Fibroblast of skin of right biceps (primary cell): ENCODE data around the gene SIRT7.
A peak's percentile ranks its signal among the peaks of the same experiment; 100 is the strongest.

Experiments used
- DNase-seq: peaks from one replicate; pipeline ENCODE4 v3.0.0-alpha.2; 2013

Gene SIRT7, protein sequence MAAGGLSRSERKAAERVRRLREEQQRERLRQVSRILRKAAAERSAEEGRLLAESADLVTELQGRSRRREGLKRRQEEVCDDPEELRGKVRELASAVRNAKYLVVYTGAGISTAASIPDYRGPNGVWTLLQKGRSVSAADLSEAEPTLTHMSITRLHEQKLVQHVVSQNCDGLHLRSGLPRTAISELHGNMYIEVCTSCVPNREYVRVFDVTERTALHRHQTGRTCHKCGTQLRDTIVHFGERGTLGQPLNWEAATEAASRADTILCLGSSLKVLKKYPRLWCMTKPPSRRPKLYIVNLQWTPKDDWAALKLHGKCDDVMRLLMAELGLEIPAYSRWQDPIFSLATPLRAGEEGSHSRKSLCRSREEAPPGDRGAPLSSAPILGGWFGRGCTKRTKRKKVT

DNA sequence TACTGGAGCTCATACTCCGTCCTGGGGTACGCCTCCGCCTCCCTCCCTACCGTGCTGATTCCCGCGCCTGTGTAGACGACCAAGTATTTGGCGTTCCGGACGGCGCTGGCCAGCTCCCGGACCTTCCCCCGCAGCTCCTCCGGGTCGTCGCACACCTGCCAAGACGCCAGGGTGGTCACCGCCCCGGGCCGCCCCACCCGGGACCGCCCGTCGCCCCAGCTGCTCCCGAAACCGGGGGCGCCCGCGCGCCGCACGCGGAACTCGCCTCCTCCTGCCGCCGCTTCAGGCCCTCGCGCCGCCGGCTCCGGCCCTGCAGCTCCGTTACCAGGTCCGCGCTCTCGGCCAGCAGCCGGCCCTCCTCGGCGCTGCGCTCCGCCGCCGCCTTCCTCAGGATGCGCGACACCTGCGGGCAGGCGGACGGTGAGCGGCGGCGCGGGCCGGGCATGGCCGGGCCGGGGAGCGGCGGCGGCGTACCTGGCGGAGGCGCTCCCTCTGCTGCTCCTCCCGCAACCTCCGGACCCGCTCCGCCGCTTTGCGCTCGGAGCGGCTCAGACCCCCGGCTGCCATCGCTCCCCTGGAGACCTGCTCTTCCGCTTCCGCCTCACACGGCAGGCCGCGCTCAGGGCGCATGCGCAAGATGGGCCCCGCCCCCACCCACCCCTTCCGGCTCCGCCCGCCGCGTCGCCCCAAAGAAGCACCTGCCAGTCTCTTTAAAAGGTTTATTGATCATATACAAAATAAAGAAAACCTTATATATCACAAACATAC is at the start of gene SIRT7:
SIRT7 (minus strand) TSS at position 612 of the 768 bp plus-strand sequence; CDS start at position 567, 45 bp downstream.
- DNase-seq: peak; percentile 67

DNA sequence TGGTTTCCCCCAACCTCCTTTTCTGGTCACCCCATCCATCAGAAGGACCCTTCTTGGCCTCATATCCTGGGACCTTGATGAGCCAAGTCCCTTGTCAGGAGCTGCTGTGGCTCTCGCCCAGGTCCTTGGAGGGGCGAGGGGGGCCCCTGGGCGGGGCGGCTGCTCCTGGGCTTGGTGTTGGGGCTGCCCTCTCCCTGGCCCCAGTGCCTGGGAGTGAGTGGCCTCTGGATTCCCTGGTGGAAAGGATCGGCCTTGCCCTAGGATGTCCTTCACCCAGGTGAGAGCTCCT is 49.2 kb upstream of the SIRT7 start:
- no peak for DNase-seq

DNA sequence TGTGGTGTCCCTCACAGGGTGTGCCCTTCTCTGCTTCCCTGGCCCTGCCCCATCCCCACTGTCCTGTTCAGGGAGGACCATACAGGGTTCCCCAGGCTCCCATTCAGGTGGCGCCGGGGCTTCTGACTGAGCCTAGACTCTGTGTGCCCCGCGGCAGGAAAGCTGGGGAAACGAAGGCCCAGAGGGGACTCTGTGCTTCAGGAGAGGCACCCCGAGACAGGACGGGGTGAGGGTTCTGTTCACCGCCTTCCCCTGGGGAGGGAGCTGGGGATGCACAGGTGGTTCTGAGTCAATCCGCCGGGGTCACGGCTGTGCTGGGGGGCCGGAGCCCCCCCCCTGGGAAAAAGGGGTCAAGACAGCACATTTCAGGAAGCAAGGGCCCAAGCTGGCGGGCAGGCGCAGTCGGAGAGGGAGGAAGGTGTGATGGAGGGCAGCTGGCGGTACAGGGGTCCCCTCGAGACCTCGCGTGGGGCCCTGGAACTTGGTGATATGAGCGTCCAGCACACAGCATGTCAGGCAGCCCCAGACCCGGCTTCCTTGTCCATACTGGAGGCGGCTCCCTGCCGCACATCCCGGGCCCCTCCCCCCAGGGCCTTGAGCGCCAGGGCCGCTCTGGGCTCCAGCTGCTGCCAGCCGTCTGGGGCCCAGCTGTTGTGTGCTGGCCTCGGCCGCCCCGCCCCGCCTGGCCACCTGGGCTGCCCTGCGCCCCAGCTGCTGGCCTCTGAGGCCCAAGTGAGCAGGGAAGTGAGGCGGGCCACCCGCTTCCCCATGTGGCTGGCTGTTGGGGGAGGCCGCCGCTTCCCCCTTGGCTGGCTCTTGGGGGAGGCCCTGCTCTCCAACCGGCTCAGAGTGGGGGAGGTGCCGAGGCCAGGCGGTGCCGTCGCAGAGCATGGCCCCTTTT is 48.6 kb upstream of the SIRT7 start:
- DNase-seq: no peak

DNA sequence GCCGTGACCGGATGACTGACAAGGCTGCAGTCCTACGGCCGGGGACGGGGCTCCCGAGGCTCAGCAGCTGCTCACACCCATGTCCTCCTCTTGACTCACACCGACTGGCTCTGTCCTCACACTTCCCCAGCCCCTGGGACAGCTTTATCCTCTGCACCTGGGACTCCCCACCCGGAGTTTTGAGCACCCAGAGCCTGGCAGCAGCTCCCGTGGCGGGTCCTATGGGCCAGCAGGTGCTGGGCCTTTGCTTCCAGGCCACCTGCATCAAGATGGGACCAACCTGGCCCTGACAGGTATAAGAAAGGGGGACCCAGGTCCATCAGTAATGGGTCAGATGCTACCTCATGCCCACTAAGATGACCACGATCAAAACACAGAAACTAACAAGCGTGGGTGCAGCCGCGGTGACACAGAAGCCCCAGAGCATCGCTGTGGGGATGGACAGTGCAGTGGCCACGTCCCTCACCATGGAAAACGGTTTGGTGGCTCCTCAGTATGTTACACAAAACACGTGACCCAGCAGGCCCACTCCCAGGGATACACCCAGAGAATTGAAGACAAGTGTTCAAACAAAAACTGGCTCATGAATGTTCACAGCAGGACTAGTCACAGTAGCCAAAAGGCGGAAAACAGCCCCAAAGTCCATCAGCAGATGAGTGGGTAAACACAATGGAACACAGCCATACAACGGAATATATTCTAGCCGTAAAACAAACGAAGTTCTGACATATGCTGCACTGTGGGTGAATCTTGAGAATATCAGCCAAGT is 46.3 kb upstream of the SIRT7 start:
- DNase-seq: no peak

DNA sequence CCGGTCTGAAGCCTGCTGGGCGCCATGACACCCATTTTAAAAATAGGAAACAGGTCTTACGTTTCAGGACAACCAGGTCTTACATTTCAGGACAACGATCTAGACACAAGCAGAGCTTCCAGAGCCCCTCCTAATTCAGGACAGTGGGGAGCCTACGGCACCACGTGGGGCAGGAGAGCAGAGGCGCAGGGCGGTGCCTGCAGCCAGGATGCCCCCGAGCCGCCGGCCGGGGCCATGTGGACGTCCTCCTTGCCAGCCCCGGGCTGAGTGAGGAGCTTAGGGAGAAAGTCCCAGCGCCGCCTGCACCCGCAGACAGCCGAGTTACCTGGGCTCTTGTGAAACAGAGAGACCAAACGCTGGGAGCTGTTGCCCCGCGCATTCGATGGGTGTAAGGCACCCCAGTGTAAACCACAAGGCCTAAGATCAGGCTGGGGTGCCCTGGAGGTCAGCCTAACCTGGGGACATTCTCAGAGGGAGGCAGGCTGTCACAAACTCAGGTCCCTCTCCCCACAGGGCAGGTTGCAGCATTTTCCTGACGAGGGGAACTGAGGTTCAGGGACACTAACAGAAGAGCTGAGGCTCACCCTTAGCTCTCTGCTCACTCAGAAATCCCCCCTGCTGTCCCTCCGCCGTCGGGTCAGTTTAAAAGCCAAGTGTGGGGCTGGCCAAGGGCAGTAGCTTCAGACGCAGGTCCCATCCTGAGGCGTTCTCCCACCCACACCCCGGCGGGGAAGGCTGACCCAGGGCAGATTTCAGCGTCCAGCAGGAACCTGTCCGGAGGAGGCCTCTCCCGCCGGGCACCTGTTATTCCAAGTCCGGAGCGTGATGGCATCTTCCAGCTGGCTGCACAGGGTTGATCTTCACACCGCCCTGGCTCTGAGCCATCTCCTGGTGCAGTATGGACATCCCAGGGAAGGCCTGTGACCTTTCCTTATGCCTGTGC is 44.8 kb upstream of the SIRT7 start:
- no peak for DNase-seq

DNA sequence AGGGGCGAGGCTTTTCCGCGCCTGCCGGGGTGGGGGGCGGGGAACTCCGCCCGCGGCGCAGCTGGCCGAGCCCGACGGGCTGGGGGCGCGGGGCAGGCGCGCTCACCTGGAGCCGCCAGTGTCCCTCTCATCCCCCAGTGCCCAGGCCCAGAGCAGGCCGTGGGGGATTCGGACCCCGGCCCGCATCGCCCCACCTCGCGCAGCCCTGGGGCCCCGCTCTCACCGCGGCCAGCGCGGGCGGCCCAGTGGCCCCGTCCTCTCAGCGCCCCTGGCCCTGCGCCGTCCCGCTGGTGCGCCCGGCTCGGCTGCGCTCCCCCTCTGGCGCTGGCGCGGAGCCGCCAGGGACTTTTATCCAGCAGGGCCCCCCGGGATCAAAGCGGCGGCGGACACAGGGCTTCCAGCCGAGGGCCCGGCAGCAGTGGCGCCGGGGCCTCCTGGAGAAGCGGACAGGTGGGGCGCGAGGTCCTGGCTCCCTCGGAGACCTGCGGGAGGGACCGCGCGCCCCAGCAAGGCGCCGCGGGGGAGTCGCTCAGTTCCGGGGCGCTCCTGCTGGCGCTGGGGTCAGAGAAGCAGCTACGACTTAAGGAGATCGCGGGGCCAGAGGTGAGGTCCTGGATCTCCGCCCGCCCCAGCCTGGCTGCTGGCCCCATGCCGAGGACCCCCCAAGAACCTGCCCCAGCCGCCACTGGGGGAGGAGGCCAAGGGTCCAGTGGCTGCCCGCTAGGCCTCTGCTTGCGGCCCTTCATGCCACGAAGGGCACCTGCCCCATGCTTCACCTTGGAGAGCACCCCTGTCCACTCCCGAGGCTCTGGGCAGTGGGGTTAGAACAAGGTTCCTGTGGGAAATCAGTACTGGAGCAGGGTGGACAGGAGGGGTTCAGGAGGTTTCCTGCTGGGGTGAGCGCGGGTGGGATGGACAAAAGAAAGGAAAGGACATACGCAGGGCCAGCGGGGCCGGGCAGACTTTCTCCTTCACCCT is 43.8 kb upstream of the SIRT7 start:
- no peak for DNase-seq

DNA sequence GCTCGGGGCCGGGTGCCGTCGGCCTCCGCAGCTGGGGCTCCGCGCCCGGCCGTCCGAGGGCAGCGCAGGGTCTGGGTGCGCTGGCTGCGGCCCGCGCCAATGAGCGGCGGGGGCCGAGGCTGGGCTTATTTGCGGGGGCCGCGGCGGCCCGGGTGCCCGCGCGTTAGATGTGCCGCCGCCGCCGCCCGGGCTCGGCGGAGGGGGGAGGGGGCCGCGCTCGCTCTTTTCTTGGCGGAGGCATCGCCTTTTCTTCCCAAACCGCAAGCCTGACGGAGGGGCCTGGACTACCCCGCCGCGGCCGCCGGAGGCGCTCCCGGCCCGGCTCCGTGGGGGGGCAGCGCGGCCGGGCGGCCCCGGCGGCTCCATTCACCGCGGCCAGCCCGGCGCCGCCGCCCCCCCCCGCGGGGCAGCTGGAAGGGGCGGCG is 43.1 kb upstream of the SIRT7 start, which contains the start of gene NOTUM:
NOTUM (minus strand) TSS at position 101 of the 425 bp plus-strand sequence. CDS start 278 bp downstream, outside the sequence.
- DNase-seq: peak; percentile 52

DNA sequence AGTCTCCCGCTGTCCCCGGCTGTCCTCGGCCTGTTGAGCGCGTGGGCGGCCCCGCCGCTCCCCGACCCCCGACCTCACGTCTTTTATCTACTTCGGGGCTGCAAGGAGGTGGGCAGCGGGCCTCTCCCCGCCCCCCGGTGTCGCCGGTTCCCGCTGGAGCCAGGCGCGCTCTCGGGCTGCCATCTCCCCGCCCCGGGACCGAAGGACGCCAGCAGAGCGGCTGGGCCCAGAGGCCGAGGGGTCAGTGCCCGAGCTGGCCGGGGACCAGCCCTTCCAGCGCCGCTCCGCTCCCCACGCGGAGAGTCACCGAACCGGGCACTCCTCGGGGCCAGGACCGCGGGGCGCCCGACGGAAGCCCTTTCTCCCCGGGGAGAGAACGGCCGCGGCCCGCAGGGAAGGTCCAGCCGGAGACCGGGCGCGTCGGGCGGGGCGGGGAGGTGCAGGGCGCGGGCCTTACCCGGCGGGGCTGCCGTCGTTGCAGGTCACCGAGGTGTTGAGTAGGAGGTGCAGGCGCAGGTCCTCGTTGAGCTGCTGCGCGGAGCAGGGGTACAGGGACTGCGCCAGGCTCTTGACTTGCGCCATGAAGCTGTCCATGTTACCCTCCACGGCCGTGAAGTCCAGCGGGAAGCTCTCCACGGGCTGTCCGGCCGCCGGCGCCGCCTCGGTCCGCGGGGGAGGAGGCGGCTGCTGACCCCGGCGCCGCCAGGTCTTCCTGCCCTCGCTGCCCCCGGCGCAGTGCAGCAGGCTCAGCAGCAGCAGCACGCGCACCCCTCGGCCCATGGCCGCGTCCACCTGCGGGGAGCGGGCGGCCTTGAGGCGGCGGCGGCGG is 42.4 kb upstream of the SIRT7 start:
- no peak for DNase-seq

DNA sequence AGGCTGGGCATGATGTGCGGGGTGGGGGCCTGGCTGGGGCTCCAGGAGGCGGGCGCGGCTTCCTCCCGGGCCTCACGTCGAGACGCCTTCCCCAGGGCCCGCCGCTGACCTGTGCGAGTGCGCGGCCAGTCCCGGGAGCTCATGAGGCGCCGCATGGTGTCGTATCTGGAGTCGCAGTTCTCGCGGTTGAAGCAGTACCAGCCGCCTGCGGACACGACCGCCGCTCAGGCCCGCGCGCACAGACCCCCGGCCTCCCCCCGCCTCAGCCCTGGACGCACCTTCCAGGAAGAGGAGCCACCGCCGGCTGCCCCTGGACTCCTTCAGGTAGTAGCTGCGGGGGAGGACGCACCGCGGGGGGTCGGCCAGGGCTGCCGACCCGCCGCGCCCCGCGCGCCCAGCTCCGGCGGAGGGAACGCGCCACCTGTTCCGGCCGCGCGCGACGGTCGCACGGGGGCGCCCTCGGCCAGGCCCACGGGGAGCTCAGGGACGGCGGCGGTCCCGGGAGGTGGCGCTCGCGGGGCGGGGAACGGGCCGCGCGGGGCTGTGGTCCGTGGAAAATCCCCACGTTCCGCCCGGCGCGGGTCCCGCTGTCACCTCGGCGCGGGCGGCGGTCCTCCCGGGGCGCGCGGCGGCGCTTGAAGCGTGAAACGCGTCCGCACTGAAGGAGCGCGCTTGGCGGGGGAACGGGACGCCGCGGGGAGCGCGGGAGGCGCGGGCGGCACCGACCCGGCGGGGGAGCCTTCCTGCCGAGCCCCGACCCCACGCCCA is 41.6 kb upstream of the SIRT7 start:
- DNase-seq: peak; percentile 32

DNA sequence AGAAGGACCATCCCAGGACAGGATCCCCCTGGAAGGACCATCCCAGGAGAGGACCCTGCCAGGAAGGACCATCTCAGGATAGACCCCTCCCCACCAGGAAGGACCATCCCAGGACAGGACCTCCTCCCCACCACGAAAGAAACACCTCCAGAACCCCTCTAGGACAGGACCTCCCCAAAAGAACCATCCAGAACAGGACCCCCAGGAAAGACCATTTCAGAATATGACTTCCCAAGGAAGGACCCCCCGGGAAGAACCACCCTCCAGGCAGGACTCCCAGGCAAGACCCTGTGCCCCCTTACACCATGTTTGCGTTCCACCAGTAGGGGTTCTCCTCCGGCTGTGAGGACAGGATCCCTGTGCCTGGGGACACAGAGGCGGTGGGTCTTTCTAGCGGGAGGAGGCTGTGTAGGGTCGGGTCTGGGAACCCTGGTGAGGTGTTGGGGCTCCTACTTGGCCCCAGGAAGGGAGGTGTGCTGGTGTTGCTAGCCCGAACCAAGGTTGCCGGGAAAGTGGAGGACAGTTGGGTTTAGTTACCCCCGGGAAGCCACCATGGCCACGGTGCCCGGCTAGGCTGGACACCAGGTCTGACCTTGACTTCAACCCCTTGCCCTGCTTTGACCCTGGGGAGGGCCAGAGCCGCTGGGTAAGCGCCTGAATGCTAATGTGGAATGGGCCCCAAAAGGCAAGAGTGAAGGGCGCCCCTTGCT is 40.8 kb upstream of the SIRT7 start:
- DNase-seq: no peak

DNA sequence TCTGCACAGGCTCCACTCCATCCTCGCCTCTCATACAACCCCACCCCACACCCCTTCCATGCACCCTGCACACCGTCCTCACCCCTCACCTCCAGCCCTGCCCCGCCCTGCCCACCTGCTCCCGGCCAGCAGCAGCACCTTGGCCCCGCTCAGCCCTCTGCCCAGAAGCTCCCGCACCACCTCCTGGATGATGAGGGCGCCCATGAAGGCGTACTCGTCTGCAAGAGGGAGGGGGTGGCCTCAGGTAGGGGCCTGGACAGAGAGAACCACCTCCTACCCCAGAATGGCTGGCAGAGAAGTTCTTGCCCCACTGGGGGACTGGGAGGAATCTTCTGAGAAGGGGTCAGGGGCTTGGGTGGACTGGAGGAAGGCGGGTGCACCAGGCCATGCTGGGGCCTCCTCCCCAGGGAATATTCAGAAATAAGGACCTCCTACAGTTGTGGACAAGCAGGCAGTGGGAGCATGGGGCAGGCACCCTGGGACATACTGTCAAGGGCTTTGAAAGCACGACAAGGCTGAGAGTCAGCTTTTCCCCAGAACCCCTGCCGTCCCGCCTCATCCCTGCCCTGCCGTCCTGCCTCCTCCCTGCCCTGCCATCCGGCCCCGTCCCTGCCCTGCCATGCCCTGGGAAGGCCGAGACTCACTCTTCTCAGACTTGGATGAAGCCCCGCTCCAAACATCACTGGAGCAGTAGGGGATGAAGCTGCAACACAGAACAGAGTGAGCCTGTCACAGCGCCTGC is 39.9 kb upstream of the SIRT7 start:
- no peak for DNase-seq

DNA sequence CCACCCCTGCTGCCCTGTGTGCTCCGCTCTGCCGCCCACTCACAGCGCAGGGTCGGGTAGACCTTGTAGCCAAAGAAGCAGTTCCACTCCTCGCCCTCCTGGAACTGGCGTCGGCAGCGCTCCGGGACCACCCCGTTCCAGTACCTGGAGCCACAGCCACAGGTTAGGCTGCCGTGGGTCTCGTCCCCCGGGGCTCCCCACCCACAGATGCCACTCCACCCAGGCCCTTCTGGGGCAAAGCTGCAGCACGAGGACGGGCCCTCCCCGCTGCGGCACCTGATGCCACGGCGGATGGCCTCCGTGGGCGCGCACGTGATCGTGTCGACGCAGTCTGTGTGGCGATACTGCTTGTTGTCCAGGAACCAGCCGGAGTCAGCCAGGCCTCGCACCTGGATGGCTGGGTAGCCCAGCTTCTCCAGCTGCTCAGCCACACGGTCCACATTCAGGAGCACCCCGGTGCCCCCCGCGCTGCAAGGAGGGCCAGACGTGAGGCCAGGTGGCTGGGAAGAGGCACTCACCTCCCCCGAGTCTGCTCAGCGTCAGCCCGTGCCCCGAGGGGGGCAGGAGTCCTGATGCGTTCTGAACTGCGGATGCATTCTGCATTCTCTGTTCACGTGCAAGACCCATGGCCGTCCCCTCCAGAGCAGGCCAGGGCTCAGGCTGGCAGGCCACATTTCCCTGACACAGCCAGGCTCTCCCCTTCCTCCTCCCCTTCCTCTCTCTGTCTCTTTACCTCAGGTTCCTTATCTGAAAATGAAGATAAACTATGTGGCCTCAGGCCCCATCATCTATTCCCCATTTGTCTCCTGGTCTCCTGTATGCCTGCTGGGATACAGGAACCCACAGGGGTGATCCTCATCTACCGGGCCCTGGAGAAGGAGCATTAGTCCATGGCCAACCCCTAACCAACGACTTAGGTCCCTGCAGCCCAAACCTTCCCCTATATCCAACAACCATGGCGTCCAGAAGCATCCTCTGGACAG is 38.9 kb upstream of the SIRT7 start:
- DNase-seq: no peak

DNA sequence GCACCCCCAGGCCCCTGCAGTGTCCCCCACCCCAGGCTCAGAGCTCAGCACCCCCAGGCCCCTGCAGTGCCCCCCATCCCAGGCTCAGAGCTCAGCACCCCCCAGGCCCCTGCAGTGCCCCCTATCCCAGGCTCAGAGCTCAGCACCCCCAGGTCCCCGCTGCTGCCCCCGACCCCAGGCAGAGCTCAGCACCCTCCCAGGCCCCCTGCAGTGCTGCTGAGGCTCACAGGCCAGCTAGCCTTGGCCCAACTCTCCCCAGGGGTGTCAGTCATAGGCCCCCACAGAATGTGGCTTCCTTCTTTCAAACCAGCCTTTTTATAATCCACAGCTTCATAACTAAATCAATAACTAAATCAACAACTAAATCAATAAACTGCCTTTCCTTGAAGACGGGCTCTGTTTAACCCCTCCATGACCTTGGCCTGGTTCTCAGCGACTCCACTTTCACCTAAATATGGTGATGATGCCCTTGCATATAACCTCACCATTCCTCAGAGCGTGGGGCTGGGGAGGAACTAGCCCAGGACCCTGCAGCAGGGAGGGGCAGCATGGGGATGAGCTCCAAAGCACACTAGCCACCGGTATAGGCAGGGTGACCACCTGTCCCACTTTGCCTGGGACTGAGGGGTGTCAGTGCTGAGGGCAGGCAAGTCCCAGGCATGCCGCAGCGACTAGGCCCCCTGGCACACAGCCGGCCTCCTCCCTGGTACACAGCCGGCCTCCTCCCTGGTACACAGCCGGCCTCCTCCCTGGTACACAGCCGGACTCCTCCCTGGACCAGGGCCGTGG is 38.0 kb upstream of the SIRT7 start:
- no peak for DNase-seq

DNA sequence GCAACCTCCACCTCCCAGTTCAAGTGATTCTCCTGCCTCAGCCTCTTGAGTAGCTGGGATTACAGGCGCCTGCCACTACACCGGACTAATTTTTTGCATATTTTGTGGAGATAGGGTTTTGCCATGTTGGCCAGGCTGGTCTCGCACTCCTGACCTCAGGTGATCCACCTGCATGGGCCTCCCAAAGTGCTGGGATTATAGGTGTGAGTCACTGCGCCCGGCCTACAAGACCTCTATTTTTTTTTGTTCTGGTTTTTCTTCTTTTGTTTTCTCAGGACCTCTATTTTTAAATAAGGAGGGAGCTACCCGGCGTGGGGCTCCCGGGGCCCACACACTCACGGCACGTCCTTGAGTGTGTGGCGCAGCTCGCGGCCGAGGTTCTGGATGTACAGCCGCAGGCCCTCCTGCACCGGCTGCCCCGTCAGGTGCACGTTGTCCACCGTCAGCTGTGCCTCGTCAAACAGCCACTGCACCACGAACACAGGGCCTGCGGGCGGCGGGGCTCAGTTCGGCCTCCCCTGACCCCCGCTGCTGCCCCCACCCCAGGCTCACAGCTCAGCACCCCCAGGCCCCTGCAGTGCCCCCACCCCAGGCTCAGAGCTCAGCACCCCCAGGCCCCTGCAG is 37.2 kb upstream of the SIRT7 start:
- no peak for DNase-seq
